IPS-15b (cell line): Measurements from ENCODE around the gene BMAL2.

ENCODE experiments used
- H3K27me3 ChIP-seq: one replicate; pipeline ENCODE4 v1.6.1; 2013; ENCODE audit warnings: low read length; ENCODE audit not compliant: control insufficient read depth, insufficient read depth
- H3K36me3 ChIP-seq: one replicate; pipeline ENCODE4 v1.6.1; 2013; ENCODE audit warnings: low read length; ENCODE audit not compliant: control insufficient read depth, insufficient read depth
- H3K4me1 ChIP-seq: one replicate; pipeline ENCODE4 v1.6.1; 2013; ENCODE audit warnings: mild to moderate bottlenecking, low read length; ENCODE audit not compliant: control insufficient read depth, insufficient read depth
- H3K4me3 ChIP-seq: one replicate; pipeline ENCODE4 v1.5.1; 2013; ENCODE audit warnings: low read depth, low read length
- H3K9ac ChIP-seq: one replicate; pipeline ENCODE4 v1.6.1; 2013; ENCODE audit warnings: low read depth, mild to moderate bottlenecking, low read length
- H3K9me3 ChIP-seq: one replicate; pipeline ENCODE4 v1.6.1; 2013; ENCODE audit warnings: mild to moderate bottlenecking, low read length; ENCODE audit not compliant: control insufficient read depth, insufficient read depth

BMAL2 gene

DNA sequence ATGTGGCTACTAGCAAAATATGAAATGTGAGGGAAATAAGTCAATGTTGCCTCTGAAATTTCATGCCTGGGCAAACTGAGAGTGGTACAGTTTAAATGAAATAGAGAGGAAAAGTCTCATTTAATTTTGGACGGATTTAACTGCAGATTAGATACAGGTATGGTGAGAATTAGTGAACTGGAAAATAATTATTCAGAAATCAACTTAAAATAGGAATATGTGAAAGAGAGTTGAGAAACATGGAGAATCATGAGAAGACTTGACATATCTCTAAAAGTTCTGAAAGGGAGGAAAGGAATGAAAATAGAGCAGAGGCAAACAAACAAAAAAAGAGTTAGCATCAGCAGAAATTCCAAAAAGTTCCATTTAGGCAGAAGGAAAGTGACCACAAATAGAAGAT lies 33.5 kb upstream of the BMAL2 start:
- no peak overlapping the region for H3K4me3 ChIP-seq

DNA sequence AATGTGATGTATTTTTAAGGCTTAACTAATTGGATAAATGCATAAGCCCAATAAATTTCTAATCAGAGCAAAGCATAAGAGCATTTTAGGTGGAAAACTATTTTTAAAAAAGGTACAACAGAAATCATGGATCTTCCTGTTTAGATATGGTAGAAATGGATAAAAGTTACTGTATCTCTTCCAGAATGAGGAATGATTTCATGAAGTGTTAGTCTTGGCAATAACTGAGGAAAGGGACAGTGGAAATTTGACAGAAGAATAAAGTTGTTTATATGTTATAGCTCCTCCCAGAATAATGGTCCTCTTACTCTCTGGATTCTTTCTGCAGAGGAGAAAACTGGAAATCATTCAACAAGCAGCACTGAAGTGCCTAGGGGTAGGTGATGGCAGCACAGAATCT lies 32.4 kb upstream of the BMAL2 start:
- Histone ChIP-seq H3K9me3 (no peaks in the 10 kb centered on the region), H3K4me1 (no peaks in the 10 kb centered on the region), H3K9ac (no peak overlapping the region), H3K27me3 (no peaks in the 10 kb centered on the region), H3K4me3 (no peak overlapping the region), H3K36me3 (no peaks in the 10 kb centered on the region)

More for the DNA sequence above, 33.5 kb upstream of the BMAL2 start:
- no peaks in the 10 kb centered on the region for H3K36me3 ChIP-seq
- H3K4me1 ChIP-seq = no peaks in the 10 kb centered on the region
- no peaks in the 10 kb centered on the region for H3K9me3 ChIP-seq
- no peak overlapping the region for H3K9ac ChIP-seq
- no peaks in the 10 kb centered on the region for H3K27me3 ChIP-seq

DNA sequence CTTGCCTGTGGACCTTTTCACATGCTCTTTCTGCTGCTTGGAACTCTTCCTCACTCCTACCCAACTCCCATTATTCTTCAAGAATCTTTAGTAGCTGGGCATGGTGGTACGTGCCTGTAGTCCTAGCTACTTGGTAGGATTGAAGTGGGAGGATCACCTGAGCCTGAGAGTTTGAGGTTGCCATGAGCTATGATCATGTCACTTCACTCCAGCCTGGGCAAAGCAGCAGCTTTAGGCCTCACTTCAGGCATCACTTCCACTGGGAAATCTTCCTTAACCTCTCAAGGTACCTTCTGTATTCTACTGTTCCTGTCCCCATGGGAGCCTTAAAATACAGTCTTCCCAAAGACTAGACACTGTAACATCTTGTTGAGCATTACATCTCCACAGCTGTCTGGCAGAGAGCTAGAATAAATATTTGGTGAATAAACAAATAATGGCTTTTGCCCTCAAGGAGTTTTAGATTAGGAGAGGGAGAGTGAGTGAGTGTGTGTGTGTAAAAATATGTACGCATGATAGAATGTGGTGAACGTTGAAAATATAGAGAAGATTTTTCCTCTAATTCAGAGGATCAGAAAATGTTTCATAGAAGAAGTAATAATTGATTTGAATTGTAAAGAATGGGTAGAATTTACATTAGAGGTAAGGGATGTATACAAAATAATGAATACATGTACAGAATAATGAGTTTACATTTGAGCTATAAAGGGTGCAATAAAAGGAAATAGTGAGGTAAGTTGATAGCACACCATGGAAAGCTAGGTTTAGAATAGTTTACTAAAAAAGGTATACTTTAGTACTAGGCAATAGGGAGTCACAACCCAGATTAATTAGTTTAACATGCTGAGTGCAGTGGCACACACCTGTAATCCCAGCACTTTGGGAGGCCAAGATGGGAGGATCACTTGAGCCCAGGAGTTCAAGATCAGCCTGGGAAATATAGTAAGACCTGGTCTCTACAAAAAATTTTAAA lies 29.2 kb upstream of the BMAL2 start:
- Histone ChIP-seq H3K4me1 (no peaks in the 10 kb centered on the region), H3K36me3 (no peaks in the 10 kb centered on the region), H3K4me3 (no peak overlapping the region), H3K27me3 (no peaks in the 10 kb centered on the region), H3K9me3 (no peaks in the 10 kb centered on the region), H3K9ac (no peak overlapping the region)

DNA sequence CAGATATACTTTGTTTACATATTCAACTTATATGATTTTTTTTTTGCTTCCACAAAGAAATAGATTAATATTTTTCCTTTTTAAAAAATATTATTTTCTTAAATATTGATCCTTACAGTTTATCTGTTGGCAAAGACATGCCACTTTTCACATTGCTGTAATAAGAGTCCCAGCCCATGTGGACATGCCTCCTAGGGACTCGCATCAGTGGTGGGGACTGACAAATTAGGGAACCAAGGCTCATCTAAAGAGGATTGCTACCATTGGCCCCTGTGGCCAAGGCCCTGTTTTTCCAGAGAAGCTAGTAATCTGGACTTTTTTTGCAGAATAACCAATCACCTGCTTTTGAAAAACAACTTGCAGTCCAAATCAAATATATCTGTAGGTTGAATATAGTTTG lies 27.8 kb upstream of the BMAL2 start:
- Histone ChIP-seq H3K36me3 (no peaks in the 10 kb centered on the region), H3K9me3 (no peaks in the 10 kb centered on the region), H3K27me3 (no peaks in the 10 kb centered on the region), H3K4me1 (no peaks in the 10 kb centered on the region), H3K9ac (no peak overlapping the region), H3K4me3 (no peak overlapping the region)

DNA sequence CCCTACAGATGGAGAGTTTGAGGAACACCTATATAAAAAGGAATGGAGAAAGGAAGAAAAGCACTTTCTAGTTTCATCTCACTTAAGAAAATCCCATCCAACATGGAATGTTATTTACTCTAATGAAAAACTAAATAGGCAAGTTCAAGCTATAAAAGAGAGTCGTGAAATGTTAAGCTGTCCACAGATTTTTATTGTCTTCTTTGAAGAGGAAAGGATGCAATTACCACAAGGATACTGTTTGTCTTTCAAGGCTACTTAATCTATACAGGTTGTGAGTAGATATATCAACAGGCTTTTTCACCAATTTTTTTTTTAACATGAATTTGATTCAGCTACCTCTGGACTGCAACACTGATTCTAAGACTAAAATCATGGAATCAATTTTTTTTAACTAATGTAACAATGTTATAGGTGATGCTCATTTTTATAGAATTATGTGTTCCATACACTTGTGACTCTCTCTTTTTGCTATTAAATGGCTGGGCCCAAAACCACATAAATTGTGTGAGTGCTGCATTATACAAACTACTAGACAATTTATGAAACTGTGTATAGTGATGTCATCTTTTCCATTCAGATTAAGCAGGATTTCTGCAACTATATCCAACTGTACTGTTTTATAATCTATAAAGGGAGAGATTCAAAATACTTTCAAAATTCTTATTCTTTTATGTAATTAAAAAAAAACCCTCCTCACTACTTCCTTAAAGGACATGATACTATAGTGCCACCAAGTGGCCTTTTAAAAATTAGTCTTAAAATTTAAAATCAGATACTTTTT lies 26.8 kb upstream of the BMAL2 start:
- Histone ChIP-seq H3K4me3 (no peak overlapping the region), H3K9me3 (no peaks in the 10 kb centered on the region), H3K4me1 (no peaks in the 10 kb centered on the region), H3K9ac (no peak overlapping the region), H3K27me3 (no peaks in the 10 kb centered on the region), H3K36me3 (no peaks in the 10 kb centered on the region)

DNA sequence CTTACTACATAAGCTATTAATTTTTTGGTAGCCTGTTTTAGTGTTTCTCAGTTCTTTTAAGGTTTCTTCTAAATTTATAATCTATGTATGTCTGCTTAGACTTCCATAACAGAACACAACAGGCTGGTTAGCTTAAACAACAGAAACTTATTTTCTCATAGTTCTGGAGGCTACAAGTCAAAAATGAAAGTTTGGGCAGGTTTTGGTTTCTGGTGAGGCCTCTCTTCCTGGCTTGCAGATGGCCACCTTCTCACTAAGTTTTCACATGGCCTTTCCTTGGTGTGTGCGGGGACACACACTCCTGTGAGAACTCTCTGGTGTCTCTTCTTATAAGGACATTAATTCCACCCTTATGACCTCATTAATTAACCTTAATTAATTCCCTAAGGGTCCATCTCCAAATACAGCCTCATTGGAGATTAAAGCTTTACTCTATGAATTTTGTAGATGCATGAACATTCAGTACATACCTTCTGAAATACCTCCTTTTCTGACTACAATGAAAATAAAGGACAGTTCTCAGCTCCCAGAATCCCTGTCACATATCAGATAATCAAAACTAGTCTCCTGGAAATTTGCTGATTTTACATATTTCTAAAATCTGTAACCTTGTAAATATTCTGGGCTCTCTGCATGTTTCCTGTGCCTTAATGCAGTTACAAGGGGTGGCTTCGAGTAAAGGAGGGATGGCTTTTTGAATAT lies 23.2 kb upstream of the BMAL2 start:
- Histone ChIP-seq H3K36me3 (no peaks in the 10 kb centered on the region), H3K4me1 (no peaks in the 10 kb centered on the region), H3K27me3 (no peaks in the 10 kb centered on the region), H3K4me3 (no peak overlapping the region), H3K9me3 (no peaks in the 10 kb centered on the region), H3K9ac (no peak overlapping the region)

DNA sequence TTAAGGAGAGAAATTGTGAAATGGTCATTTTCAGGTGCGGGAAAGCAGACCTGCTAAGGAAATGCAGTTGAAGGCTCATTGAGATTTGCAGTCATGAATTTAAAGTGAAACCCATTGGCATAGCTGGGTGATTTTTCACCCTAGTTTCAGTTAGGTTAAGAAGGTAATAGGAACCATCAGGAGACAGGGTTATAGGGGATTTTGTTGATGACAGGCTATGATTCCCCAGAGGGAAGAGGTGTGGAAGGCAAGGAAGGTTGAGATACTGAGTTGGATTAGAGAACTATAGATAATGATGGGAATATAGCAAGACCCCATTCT lies 22.7 kb upstream of the BMAL2 start:
- Histone ChIP-seq H3K36me3 (no peaks in the 10 kb centered on the region), H3K9ac (no peak overlapping the region), H3K4me1 (no peaks in the 10 kb centered on the region), H3K9me3 (no peaks in the 10 kb centered on the region), H3K4me3 (no peak overlapping the region), H3K27me3 (no peaks in the 10 kb centered on the region)

DNA sequence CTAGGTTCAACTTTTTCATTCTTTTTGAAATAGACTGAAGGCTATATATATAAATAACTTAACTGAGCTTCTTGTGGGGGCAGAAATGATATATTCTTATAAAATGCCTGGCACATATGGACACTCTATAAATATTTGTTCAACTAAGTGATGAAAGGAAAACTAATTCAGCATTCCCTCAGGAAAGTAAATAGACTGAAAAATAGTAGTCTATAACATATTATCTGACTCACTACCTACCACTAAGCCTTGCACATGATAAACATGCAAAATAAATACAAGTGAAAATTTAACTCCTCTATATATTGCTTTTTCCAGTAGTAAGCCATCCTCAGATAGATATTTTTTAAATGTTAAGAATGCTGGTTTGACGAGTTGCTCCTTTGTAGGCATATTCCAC lies 15.7 kb upstream of the BMAL2 start:
- no peaks in the 10 kb centered on the region for H3K36me3 ChIP-seq
- no peak overlapping the region for H3K4me3 ChIP-seq
- H3K27me3 ChIP-seq = no peaks in the 10 kb centered on the region
- no peaks in the 10 kb centered on the region for H3K9me3 ChIP-seq
- no peak overlapping the region for H3K9ac ChIP-seq
- H3K4me1 ChIP-seq = peaks cover 4% of the 10 kb centered on the region

DNA sequence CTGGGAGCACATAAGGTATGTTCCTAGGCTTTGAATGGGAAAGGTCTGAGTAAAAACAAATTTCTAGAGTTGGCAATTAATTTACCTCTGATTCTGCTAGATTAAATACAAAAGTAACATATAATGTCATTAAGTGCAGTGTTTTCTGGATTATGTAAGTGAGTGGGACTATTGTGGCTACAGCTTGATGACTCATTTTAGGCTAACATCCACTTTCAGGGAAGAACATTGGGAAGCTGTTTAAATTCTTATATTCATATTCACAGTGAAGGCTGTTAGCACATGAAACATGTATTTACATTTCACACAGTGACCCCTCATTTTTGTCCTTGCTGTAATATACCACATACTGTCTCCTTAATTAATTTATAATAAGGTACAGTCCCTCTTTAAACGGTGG lies 13.2 kb upstream of the BMAL2 start:
- no peaks in the 10 kb centered on the region for H3K36me3 ChIP-seq
- no peaks in the 10 kb centered on the region for H3K9me3 ChIP-seq
- no peak overlapping the region for H3K4me3 ChIP-seq
- H3K27me3 ChIP-seq = no peaks in the 10 kb centered on the region
- no peak overlapping the region for H3K9ac ChIP-seq
- peaks cover 4% of the 10 kb centered on the region for H3K4me1 ChIP-seq

DNA sequence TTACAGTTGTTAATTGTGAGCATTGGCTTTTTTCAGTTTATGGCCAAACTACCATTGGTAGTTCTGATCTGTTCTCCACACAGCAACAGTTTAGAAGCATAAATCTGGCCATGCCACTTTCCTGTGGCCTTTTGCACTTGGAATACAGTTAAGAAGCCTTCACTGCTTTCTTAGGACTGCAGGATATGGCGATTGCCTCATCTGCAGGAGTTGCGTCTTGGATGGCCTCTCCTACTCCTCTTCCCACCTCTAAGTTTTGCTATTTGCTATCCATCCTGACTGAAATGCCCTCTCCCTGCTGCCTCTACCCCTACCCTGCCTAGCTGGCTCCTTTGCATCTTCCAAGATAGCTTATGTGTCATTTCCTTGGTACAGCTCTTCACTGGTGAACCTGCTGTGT lies 12.8 kb upstream of the BMAL2 start:
- no peaks in the 10 kb centered on the region for H3K36me3 ChIP-seq
- H3K9ac ChIP-seq = no peak overlapping the region

DNA sequence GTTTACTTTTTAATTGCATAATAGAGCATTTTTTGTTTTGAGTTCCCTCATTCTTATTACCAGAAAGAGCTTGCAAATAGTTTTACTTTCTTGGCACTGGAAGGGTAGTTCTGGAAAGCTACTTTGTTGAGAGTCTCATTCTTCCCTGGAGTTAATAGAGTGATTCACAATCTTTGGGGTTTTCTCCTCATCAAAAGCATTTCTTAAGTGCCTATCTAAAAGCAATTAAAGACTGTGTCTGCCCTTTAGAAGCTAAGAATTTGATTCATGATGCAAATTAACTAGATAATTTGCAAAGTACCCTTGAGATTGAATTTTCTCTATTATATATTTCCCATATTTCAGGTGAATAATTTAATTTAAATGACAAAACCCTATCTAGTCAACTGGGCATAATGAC lies 8.1 kb upstream of the BMAL2 start:
- no peaks in the 10 kb centered on the region for H3K36me3 ChIP-seq
- no peak overlapping the region for H3K9ac ChIP-seq
- H3K9me3 ChIP-seq = no peaks in the 10 kb centered on the region
- no peaks in the 10 kb centered on the region for H3K27me3 ChIP-seq
- no peak overlapping the region for H3K4me3 ChIP-seq
- H3K4me1 ChIP-seq = peaks cover 4% of the 10 kb centered on the region

More for the DNA sequence above, 12.8 kb upstream of the BMAL2 start:
- no peak overlapping the region for H3K4me3 ChIP-seq
- H3K4me1 ChIP-seq = peaks cover 4% of the 10 kb centered on the region
- H3K27me3 ChIP-seq = no peaks in the 10 kb centered on the region
- H3K9me3 ChIP-seq = no peaks in the 10 kb centered on the region
